ENCODE data around the gene COX4I2.
"Not testable (repeated sequence)": the region's sequence is repeated elsewhere in the genome, so short reads cannot be mapped to it uniquely, and the experiment has no call there.

COX4I2 gene

DNA sequence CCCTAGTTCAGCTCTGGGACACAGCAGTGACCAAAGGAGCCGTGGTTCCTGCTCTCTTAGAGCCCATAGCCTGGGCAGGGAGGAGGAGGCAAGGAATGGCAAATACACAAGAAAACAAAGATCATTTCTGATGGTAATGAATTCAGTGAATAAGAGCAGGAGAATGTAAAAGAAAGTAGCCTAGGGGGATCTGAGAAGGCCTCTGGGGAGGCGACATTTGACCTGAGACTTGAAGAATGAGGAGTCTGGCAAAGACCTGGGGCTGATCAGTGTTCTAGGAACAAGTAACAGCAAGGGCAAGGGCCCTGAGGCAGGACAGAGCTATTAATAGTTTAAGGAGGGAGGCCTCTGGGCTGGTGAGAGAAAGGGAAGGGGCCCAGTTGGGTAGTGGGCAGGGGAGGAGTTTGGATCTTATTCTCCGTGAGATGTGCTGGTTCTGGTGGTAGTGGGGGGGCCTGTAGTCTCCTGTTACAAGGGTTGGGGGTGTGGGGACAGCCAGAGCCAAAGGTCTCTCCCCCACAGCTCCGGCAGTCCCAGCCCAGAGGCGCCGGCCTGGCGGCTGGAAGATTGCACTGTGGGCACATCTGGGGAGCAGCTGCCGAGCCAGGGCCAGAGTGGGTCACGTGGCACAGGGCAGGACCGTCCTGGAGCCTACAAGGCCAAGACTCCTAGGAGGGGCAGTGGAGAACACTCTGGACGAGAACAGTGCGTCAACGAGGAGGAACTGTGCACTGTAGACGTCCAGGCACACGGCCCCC, 41.9 kb upstream of the COX4I2 start:
- DNase-seq (ENCODE audit: low read depth): peak; percentile 98
- no peak overlapping the region for H3K4me3 ChIP-seq (ENCODE audit: control insufficient read depth, low read depth, low read length)
- TF ChIP-seq, protein P1, sequence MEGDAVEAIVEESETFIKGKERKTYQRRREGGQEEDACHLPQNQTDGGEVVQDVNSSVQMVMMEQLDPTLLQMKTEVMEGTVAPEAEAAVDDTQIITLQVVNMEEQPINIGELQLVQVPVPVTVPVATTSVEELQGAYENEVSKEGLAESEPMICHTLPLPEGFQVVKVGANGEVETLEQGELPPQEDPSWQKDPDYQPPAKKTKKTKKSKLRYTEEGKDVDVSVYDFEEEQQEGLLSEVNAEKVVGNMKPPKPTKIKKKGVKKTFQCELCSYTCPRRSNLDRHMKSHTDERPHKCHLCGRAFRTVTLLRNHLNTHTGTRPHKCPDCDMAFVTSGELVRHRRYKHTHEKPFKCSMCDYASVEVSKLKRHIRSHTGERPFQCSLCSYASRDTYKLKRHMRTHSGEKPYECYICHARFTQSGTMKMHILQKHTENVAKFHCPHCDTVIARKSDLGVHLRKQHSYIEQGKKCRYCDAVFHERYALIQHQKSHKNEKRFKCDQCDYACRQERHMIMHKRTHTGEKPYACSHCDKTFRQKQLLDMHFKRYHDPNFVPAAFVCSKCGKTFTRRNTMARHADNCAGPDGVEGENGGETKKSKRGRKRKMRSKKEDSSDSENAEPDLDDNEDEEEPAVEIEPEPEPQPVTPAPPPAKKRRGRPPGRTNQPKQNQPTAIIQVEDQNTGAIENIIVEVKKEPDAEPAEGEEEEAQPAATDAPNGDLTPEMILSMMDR (conservative IDR thresholded peaks at IDR 0.05; ENCODE audit: control insufficient read depth, insufficient read depth, low read depth, low read length): no peak

DNA sequence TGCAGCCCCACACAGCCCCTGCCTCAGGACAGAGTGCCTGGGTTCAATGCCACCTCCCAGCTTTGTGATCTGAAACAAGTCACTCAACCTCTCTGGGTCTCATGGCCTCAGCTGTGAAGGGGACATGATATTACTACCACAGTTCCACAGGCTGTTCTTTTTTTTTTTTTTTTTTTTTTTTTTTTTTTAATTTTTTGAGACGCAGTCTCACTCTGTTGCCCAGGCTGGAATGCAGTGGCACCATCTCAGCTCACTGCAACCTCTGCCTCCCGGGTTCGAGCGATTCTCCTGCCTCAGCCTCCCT, 41.3 kb upstream of the COX4I2 start:
- not testable (repeated sequence) for H3K4me3 ChIP-seq (ENCODE audit: control insufficient read depth, low read depth, low read length); DNase-seq (ENCODE audit: low read depth)

DNA sequence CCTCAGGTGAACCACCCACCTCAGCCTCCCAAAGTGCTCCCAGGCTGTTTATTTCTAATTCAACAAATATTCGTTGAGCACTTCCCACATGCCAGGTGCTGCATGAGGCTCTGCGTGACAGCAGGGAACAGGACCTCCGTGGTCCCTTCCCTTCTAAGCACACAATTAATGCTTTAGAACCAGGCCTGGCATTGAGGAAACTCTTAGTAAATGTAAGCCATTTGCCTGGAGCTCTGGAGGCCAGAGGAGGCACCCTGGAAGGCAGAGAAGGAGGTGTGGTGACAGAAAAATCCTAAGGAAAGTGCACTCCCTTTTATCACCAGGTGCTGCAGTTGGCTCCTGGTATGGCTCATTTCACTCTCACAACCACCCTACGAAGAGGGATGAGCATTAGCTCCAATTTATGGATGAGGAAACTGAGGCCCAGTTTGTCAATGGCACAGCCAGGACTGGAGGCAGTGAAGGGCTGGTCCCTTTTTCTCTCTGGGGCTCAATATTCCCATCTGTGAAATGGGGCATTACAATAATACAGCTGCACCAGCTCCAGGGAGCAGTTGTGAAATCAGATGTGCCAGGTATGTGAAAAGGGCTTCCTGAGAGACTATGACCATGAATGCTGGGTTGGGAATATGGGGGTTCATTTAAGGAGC, 40.8 kb upstream of the COX4I2 start:
- no peak overlapping the region for H3K4me3 ChIP-seq (ENCODE audit: control insufficient read depth, low read depth, low read length)
- DNase-seq (ENCODE audit: low read depth): no peak
- TF ChIP-seq, protein P1 (conservative IDR thresholded peaks at IDR 0.05; ENCODE audit: control insufficient read depth, insufficient read depth, low read depth, low read length): no peak

DNA sequence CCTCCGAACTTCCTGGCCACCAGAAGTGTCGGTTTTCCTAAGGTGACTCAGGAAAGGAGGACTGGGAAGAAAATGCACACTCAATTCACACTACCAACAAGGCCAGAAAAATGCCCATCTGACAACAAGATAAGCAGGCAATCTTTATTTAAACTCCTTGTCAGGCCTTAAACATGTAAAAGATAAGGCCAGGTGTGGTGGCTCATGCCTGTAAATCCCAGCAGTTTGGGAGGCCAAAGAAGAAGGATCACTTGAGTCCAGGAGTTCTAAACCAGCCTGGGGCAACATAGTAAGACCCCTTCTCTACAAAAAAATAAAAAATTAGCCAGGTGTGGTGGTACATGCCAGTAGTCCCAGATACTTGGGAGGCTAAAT, 40.2 kb upstream of the COX4I2 start:
- TF ChIP-seq, protein P1 (conservative IDR thresholded peaks at IDR 0.05; ENCODE audit: control insufficient read depth, insufficient read depth, low read depth, low read length): no peak
- no peak overlapping the region for H3K4me3 ChIP-seq (ENCODE audit: control insufficient read depth, low read depth, low read length)

DNA sequence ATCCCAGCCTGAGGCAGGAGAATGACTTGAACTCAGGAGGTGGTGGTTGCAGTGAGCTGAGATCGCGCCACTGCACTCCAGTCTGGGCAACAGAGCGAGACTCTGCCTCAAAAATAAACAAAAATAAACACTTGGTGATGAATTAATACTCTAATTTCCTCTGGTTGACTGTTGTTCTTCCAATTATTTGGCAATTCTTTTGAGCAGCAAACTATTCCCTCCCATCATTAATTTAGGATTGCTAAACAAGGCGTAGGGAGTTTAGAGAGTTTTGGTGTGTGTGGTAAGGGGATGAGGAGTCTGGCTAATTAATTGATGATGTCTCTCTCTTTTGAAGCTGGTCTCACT, 35.3 kb upstream of the COX4I2 start:
- no peak overlapping the region for H3K4me3 ChIP-seq (ENCODE audit: control insufficient read depth, low read depth, low read length)
- TF ChIP-seq, protein P1 (conservative IDR thresholded peaks at IDR 0.05; ENCODE audit: control insufficient read depth, insufficient read depth, low read depth, low read length): no peak
- no peak for DNase-seq (ENCODE audit: low read depth)

More for the DNA sequence above, 40.2 kb upstream of the COX4I2 start:
- DNase-seq (ENCODE audit: low read depth): no peak

DNA sequence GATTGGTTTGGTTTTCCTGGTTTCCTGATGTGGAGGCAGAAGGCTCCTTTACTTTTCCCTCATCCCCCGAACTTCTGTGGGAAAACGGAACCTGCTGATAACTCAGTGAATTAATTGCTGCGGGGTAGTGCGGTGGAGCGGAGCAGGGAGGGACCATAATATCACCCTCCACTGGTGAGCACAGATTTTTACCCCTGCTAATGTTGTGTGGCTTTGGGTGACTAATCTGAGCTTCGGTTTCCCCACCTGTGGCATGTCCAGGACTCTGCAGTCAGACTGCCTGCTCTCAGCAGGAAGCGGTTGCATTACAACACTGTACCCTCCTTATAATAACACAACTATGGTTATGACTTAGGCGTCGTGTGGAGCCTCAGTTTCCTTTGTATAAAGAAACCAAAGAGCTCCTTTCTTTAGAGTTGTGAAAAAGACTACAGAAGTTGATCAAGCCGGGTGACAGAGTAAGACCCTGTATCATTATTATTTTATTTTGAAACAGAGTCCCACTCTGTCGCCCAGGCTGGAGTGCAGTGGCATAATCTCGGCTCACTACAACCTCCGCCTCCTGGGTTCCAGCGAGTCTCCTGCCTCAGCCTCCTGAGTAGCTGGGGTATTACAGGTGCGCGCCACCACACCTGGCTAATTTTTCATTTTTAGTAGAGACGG, 34.8 kb upstream of the COX4I2 start:
- no peak overlapping the region for H3K4me3 ChIP-seq (ENCODE audit: control insufficient read depth, low read depth, low read length)
- DNase-seq (ENCODE audit: low read depth): peak; percentile 82
- TF ChIP-seq, protein P1 (conservative IDR thresholded peaks at IDR 0.05; ENCODE audit: control insufficient read depth, insufficient read depth, low read depth, low read length): no peak

DNA sequence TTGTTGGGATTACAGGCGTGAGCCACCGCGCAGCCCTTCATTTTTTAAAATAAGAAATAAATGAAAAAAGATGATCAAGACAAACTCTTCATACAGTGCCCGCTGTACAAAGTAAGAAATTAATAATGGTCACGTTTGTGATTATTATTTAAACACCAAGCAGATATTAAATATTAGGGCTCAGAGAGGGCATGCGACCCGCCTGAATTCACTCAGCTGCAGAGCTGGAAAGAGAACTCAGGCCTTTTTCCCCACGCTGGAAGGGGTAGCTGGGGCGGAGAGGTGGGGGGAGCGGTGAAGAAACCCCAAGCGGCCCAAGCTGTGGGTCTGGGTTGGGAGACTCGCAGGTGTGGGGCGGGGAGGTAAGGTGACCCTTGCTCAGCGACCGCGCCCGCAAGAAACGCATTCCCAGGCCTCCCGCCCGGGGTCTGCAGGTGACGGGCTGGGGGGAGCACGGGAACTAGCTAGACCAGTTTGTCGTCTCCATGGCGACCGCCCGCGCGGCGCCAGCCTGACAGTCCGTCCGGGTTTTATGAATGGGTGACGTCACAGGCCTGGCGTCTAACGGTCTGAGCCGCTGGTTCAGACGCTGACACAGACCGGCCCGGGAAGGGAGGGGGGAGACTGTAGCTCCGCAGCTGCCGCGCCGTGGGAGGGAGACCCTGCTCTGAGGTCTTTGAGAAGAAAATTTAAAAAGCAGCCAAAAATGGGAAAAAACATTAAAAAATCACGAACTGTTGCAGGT, 33.7 kb upstream of the COX4I2 start:
- TF ChIP-seq, protein P1 (conservative IDR thresholded peaks at IDR 0.05; ENCODE audit: control insufficient read depth, insufficient read depth, low read depth, low read length): no peak
- peak; percentile 94 for DNase-seq (ENCODE audit: low read depth)
- peak overlapping the region; percentile 92 for H3K4me3 ChIP-seq (ENCODE audit: control insufficient read depth, low read depth, low read length)

All from fibroblast of mammary gland (primary cell).